GM12878 (cell line): ENCODE results near the gene PRKAA1. TPM values are rescaled to one million over a fixed set of nuclear protein-coding genes. Genes with fewer than 3 reads are reported as not detected.

ENCODE experiments used
- ATAC-seq: fragments of 200-7000 bp; cut with Tn5 transposase; 3 replicates; pipeline ENCODE4 v1.9.1; 2020; ENCODE audit warnings: mild to moderate bottlenecking, moderate library complexity
- Bru-seq: library from RNA; stranded (reverse); fragments of 400-500 nt; gene quantifications from one replicate; lab custom pipeline; 2021; lab: Mats Ljungman, UMichigan
- BruChase-seq, 2 experiments: library from RNA; stranded (reverse); fragments of 400-500 nt; gene quantifications; one replicate each; lab custom pipeline; 2021; lab: Mats Ljungman, UMichigan
- BruUV-seq: library from RNA; stranded (reverse); fragments of 400-500 nt; replicated peaks from 2 replicates; lab custom pipeline; 2021; lab: Mats Ljungman, UMichigan
- CTCF ChIA-PET: fragments of 300-600 bp; sonication (Branson Sonifier 250); formaldehyde crosslinking; extraction: SDS; loops from one replicate; lab custom pipeline; 2021; ENCODE audit warnings: inconsistent platforms; lab: Yijun Ruan, JAX
- POLR2A ChIA-PET: fragments of 350-600 bp; formaldehyde crosslinking; extraction: SDS; loops from one replicate; lab custom pipeline; 2021; ENCODE audit warnings: inconsistent platforms; lab: Charles Lee
- RAD21 ChIA-PET: fragments of 300-600 bp; sonication (Branson Sonifier 250); formaldehyde crosslinking; loops from one replicate; lab custom pipeline; 2023; ENCODE audit warnings: antibody characterized with exemption; ENCODE audit not compliant: unreplicated experiment; lab: Charles Lee
- SMC1A ChIA-PET: fragments of 300-600 bp; sonication (Branson Sonifier 250); formaldehyde crosslinking; loops from one replicate; lab custom pipeline; 2023; ENCODE audit not compliant: unreplicated experiment, uncharacterized antibody; lab: Charles Lee
- DNase-seq: peaks from one replicate; pipeline ENCODE4 v3.0.0-alpha.2; 2011; ENCODE audit warnings: low read depth, low spot score
- FAIRE-seq: peaks from 3 replicates; lab custom pipeline; 2011; peaks lifted over from hg19 to GRCh38; lab: Jason Lieb, UNC
- H2AFZ ChIP-seq: 2 replicates; pipeline ENCODE4 v1.6.0; 2011; ENCODE audit warnings: low read depth, low read length, control low read depth; ENCODE audit not compliant: control insufficient read depth
- H3K27ac ChIP-seq: 2 replicates; pipeline ENCODE4 v1.5.1; 2011; ENCODE audit warnings: control low read depth; ENCODE audit not compliant: control insufficient read depth, insufficient read depth
- H3K27me3 ChIP-seq, 2 experiments: replicated peaks in 1 of 2; 2 replicates each; pipeline versions ENCODE4 v1.6.0 to v1.6.1; 2011; ENCODE audit warnings: low read length in 1 of 2; ENCODE audit not compliant: control insufficient read depth in 2 of 2, insufficient read depth in 2 of 2
- H3K36me3 ChIP-seq, 2 experiments: 2 replicates each; pipeline ENCODE4 v1.5.1; 2011; ENCODE audit warnings: low read length in 1 of 2; ENCODE audit not compliant: control insufficient read depth in 2 of 2, insufficient read depth in 2 of 2
- H3K4me1 ChIP-seq: 2 replicates; pipeline ENCODE4 v1.6.1; 2011; ENCODE audit warnings: mild to moderate bottlenecking, low read length, moderate library complexity, mixed read lengths; ENCODE audit not compliant: control insufficient read depth, insufficient read depth
- H3K4me2 ChIP-seq: 2 replicates; pipeline ENCODE4 v1.6.0; 2011; ENCODE audit warnings: control low read depth; ENCODE audit not compliant: control insufficient read depth, insufficient read depth
- H3K4me3 ChIP-seq: fragments of 200-600 bp; sonication (generic); 2 replicates; pipeline ENCODE4 v1.5.1; 2016
- H3K79me2 ChIP-seq: 2 replicates; pipeline ENCODE4 v1.6.0; 2011; ENCODE audit warnings: low read length; ENCODE audit not compliant: control insufficient read depth, insufficient read depth
- H3K9ac ChIP-seq: 2 replicates; pipeline ENCODE4 v1.8.0; 2011; ENCODE audit warnings: low read length, control low read depth, mixed read lengths; ENCODE audit not compliant: control insufficient read depth, insufficient read depth
- H3K9me3 ChIP-seq: replicated peaks from 3 replicates; pipeline ENCODE4 v1.5.1; 2011; ENCODE audit warnings: mild to moderate bottlenecking, low read length; ENCODE audit not compliant: control insufficient read depth, insufficient read depth
- H4K20me1 ChIP-seq: 2 replicates; pipeline ENCODE4 v1.6.0; 2011; ENCODE audit not compliant: control insufficient read depth, insufficient read depth
- CHD1 ChIP-seq: IDR thresholded peaks from 2 replicates; pipeline ENCODE4 v1.6.1; 2012; ENCODE audit warnings: low read depth, low read length, improper control_type of control experiment
- E2F4 ChIP-seq: IDR thresholded peaks from 2 replicates; pipeline ENCODE4 v1.6.1; 2012; ENCODE audit warnings: low read depth, low read length, improper control_type of control experiment
- ESRRA ChIP-seq: IDR thresholded peaks from 2 replicates; pipeline ENCODE4 v1.6.1; 2012; ENCODE audit warnings: mild to moderate bottlenecking, low read length, improper control_type of control experiment
- HDGF ChIP-seq: fragments of 450-650 bp; IDR thresholded peaks from 2 replicates; pipeline ENCODE4 v1.6.1; 2016; ENCODE audit warnings: antibody characterized with exemption
- IKZF2 ChIP-seq, 2 experiments: fragments of 450-650 bp; IDR thresholded peaks; 2 replicates each; pipeline ENCODE4 v1.6.1; 2017; ENCODE audit warnings: mild to moderate bottlenecking in 2 of 2, moderate library complexity in 2 of 2
- NKRF ChIP-seq: fragments of 450-650 bp; conservative IDR thresholded peaks from 2 replicates; pipeline ENCODE4 v1.6.1; 2017; ENCODE audit warnings: mild to moderate bottlenecking, moderate library complexity
- PML ChIP-seq: IDR thresholded peaks from 2 replicates; pipeline ENCODE4 v1.6.1; 2012; ENCODE audit warnings: low read length, inconsistent platforms
- RAD51 ChIP-seq: fragments of 450-650 bp; IDR thresholded peaks from 2 replicates; pipeline ENCODE4 v1.6.1; 2016; ENCODE audit warnings: moderate library complexity, mild to moderate bottlenecking, inconsistent platforms
- RB1 ChIP-seq: fragments of 450-650 bp; formaldehyde crosslinking; IDR thresholded peaks from 2 replicates; pipeline ENCODE4 v1.6.1; 2017; ENCODE audit warnings: mild to moderate bottlenecking, borderline replicate concordance
- TCF7 ChIP-seq: IDR thresholded peaks from 2 replicates; pipeline ENCODE4 v1.6.1; 2014; ENCODE audit warnings: antibody characterized with exemption, borderline replicate concordance
- YBX1 ChIP-seq: fragments of 450-650 bp; IDR thresholded peaks from 2 replicates; pipeline ENCODE4 v1.6.1; 2016; ENCODE audit warnings: antibody characterized with exemption
- ZSCAN29 ChIP-seq: fragments of 450-650 bp; IDR thresholded peaks from 2 replicates; pipeline ENCODE4 v1.6.1; 2017; ENCODE audit warnings: mild to moderate bottlenecking, moderate library complexity
- WGBS: methylation state at CpG from one replicate; pipeline ENCODE4 v1.1.6; 2016; ENCODE audit warnings: low lambda C conversion rate; ENCODE audit not compliant: insufficient replicate concordance, insufficient coverage; ENCODE audit errors: missing lambda C conversion rate; 5-methylcytosine and 5-hydroxymethylcytosine counted together
- in situ Hi-C: fragments of 300-500 bp; cut with MboI; formaldehyde crosslinking; loops from 9 replicates; pipeline ENCODE4 v1.14.3; 2018; ENCODE audit warnings: mixed read lengths
- intact Hi-C: fragments of 100-400 bp; cut with micrococcal nuclease; formaldehyde crosslinking; loops from one replicate; pipeline ENCODE4 v1.14.2; 2022; ENCODE audit not compliant: unreplicated experiment
- long read RNA-seq, 2 experiments: library from polyadenylated mRNA; unstranded; transcript quantifications; one replicate each; pipeline ENCODE4 v2.0.0, GENCODE V29; 2019 to 2020
- polyA minus RNA-seq, 3 experiments: library from RNA; depleted of rRNA, polyadenylated mRNA; stranded (reverse); fragments of >200 nt; gene quantifications; 2 replicates each; pipeline ENCODE4 v1.2.3, GENCODE V29; 2011
- polyA plus RNA-seq, 11 experiments: library from polyadenylated mRNA; depleted of rRNA in 4 of 11; unstranded in 6 of 11; stranded (reverse) in 5 of 11; fragments of >200 nt; fragmentation: Nextera tagmentation in 4 of 11; fragmentation: Illumina TruSeq in 1 of 11; extraction: Ambion mirVana in 4 of 11; extraction: Trizol in 1 of 11; gene quantifications; 1 replicate in 1 of 11; 2 replicates in 10 of 11; pipeline versions ENCODE4 v1.2.1 to v1.2.3, GENCODE V29; 2011 to 2016; ENCODE audit warnings: inconsistent platforms in 2 of 11, missing spikeins in 2 of 11, low read depth in 1 of 11
- total RNA-seq, 4 experiments: library from RNA; depleted of rRNA in 3 of 4; stranded (reverse); fragments of >200 nt in 3 of 4; fragmentation: Illumina TruSeq in 1 of 4; extraction: Trizol in 1 of 4; gene quantifications; 2 replicates each; pipeline versions ENCODE4 v1.2.1 to v1.2.3, GENCODE V29; 2013 to 2021

PRKAA1 gene
- 42.6 and 44.4 TPM in 2 replicates for total RNA-seq (2013; cell fraction: nucleolus; rRNA removed)
- total RNA-seq (2014; rRNA removed) (28.2 and 40.6 TPM in 2 replicates), total RNA-seq (2014; rRNA removed; fragmentation: Illumina TruSeq; extraction: Trizol) (36.2 and 37.7 TPM in 2 replicates), total RNA-seq (2021) (34.0 and 36.4 TPM in 2 replicates), polyA plus RNA-seq (2011; rRNA removed) (37.2 and 46.9 TPM in 2 replicates), polyA plus RNA-seq (2014; fragmentation: Illumina TruSeq; extraction: Trizol) (55.5 and 67.5 TPM in 2 replicates), polyA plus RNA-seq (2014; fragmentation: Nextera tagmentation; extraction: Ambion mirVana) (10 to 100 TPM; 13.6 to 13.8 TPM), polyA plus RNA-seq (2014; rRNA removed) (31.0 and 36.2 TPM in 2 replicates), polyA plus RNA-seq (2016; fragmentation: Nextera tagmentation; extraction: Ambion mirVana) (10 to 100 TPM; 23.6 to 25.4 TPM), polyA minus RNA-seq (2011; rRNA and poly(A)+ RNA removed) (17.2 and 27.1 TPM in 2 replicates), Bru-seq, nascent RNA (percentile 88 among the genes with signal in this experiment), BruChase-seq, experiment 1, labeled RNA remaining after a 6-hour chase (percentile 87 among the genes with signal in this experiment), BruChase-seq, experiment 2, labeled RNA remaining after a 2-hour chase (percentile 89 among the genes with signal in this experiment)
- 12.1 TPM for polyA plus RNA-seq (2011; ENCODE audit: low read depth)
- polyA plus RNA-seq (2011; cell fraction: cytosol; rRNA removed): 16.6 and 18.1 TPM in 2 replicates
- polyA plus RNA-seq (2011; cell fraction: nucleus; rRNA removed): 27.0 and 29.3 TPM in 2 replicates
- polyA plus RNA-seq (2012): 13.8 and 14.1 TPM in 2 replicates
- 12.7 and 16.7 TPM in 2 replicates for polyA minus RNA-seq (2011; cell fraction: cytosol; rRNA and poly(A)+ RNA removed)
- 10.3 and 24.0 TPM in 2 replicates for polyA minus RNA-seq (2011; cell fraction: nucleus; rRNA and poly(A)+ RNA removed)
- long read RNA-seq, experiment 1, full-length matches to known transcripts: 9 of 11 reads
- long read RNA-seq, experiment 1, partial matches to known transcripts: 1 of 11 reads
- long read RNA-seq, experiment 1, other reads (novel, unspliced or antisense): 1 of 11 reads
- long read RNA-seq, experiment 2, full-length matches to known transcripts: 58 of 82 reads
- long read RNA-seq, experiment 2, partial matches to known transcripts: 11 of 82 reads
- long read RNA-seq, experiment 2, other reads (novel, unspliced or antisense): 13 of 82 reads

DNA sequence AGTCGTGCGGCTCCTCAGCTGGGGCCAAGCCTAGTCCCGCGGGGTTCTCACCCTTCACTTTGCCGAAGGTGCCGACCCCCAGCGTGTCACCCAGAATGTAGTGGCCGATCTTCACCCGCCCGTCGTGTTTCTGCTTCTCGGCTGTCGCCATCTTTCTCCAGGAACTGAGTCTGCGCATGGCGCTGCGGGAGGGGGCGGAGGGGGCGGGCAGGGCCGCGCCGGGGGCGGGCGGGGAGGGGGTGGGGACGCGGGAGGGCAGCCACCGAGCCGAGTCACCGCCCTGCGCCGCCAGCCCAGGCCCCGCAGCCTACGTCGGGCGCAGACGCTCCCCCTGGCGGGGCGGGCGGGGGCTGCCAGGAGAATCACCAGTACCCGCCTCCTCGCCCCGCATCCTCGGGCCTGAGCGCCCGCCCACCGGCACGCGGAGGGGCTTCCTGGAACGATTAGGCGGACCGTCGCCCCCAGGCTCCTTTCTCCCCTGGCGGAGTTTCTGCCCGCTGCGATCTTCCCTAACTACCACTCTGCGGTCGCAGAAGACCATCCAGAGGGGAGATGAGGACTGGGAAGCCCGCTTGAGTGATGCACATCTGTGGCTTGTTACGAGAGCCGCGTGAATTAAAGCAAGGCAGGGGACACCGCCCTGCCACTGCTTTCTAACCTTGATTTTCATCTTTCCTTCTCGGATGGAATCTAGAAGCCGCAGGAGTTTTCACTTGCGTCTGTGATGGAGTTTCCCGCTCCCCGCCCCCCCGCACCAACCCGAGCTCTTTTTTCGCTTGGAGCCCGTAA lies at the start of gene PRKAA1:
Gene PRKAA1, minus strand, starts transcription at position 363 of the 789 bp plus-strand sequence. Its CDS starts 185 bp downstream, at position 178.
- CTCF ChIA-PET: interaction anchor here (0.6 to 1.3 kb wide), 3 partner anchors 10 to 40 kb away, joined by 3 read pairs; no protein-coding TSS in a partner anchor
- Histone ChIP-seq H4K20me1 (no peaks in the 10 kb centered on the region), H3K9me3 (no peaks in the 10 kb centered on the region), H3K4me3 (peak within 1 kb of the TSS; percentile 84), H3K36me3 (no peaks in the 10 kb centered on the region), H3K4me2 (peak within 1 kb of the TSS; percentile 98), H3K27me3 (peaks cover 0 to 1% of the 10 kb centered on the region in 2 experiments; a peak in 1 of 4 replicates), H3K4me1 (no peaks in the 10 kb centered on the region), H3K79me2 (peaks cover 36% of the 10 kb centered on the region), H3K9ac (peak within 1 kb of the TSS; percentile 79), H3K27ac (no peak within 1 kb of the TSS; the same call in none of the 2 replicates), H2AFZ (peak within 1 kb of the TSS; percentile 99)
- SMC1A ChIA-PET: interaction anchor here (0.7 kb wide), 1 partner anchor 35 kb away, joined by 4 read pairs; no protein-coding TSS in a partner anchor
- in situ Hi-C loops (no loop called here), intact Hi-C loops (loop anchor here (1.0 kb wide), 1 partner anchor 43 kb away; the partner anchor contains the start of gene TTC33)
- DNase-seq (peak; percentile 20), FAIRE-seq (no peak), ATAC-seq (peak; percentile 95)
- no TSS peak for BruUV-seq
- POLR2A ChIA-PET: interaction anchor here (0.6 kb wide), 2 partner anchors 42 to 1036 kb away, joined by 3 to 4 read pairs; no protein-coding TSS in a partner anchor
- RAD21 ChIA-PET: no interaction called here
- WGBS: 1% methylated on average over 58 of the region's 70 CpGs
- TF ChIP-seq E2F4 (no peak), TCF7 (no peak), CHD1 (no peak), ESRRA (no peak), NKRF (no peak), RB1 (no peak), HDGF (no peak), PML (no peak), RAD51 (no peak), ZSCAN29 (no peak), YBX1 (no peak), IKZF2 (IDR thresholded peaks at IDR 0.05) (peak; percentile 60 to 62; a peak in 2 of 4 replicates)
